ENCODE data around the gene MYB.
A peak's percentile ranks its signal among the peaks of the same experiment; 100 is the strongest.
"Not testable (repeated sequence)": the region's sequence is repeated elsewhere in the genome, so short reads cannot be mapped to it uniquely, and the experiment has no call there.

The MYB gene

DNA sequence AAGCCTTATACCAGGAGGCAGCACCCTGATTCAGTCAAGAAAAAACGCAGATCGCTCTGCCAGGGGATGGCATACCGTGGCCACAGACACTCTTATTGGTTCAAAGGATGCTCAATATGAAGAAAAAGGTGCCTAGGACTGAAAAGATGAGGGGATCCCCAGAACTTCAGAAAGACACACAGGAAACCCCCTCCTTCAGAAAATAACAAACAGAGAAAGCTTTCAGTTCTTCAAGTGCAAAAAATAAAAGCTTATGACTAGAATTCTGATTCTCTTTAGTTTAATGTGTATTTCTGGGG lies 17.7 kb upstream of the MYB start:
- DNase-seq (ENCODE audit: low read depth in 1 of 2, low spot score in 1 of 2): peak in 1 of 2 donors; percentile 11

DNA sequence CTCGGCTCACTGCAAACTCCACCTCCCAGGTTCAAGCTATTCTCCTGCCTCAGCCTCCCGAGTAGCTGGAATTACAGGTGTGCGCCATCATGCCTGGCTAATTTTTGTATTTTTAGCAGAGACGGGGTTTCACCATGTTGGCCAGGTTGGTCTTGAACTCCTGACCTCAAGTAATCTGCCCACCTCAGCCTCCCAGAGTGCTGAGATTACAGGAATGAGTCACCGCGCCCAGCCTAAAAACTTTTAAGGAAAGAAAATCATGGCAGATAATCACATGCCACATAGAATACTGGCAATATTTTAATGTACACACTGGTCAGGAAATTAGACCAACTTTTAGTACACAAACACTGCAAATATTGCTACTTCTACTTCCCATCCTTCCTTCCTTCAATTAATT lies 16.7 kb upstream of the MYB start:
- DNase-seq (ENCODE audit: low read depth in 1 of 2, low spot score in 1 of 2): not testable (repeated sequence)

DNA sequence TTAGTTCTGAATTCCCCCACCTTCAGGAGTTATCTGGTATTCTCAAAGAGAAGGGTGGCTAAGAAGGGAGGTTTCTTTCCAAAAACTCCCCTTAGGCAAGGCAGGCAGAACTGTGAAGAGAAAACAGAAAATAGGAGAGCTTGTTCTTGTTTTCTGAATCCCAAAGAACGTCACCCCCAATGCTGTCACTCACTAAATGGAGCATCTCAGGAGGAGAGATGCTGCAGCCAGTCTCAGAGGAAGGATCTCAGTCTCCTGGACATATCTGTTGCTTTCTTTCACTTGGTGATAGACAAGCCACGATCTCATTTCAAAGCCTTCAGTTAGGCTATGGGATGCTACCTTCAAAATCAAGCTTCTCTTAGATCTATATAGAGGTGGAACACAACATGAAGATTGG lies 16.1 kb upstream of the MYB start:
- DNase-seq (ENCODE audit: low read depth in 1 of 2, low spot score in 1 of 2): no peak

DNA sequence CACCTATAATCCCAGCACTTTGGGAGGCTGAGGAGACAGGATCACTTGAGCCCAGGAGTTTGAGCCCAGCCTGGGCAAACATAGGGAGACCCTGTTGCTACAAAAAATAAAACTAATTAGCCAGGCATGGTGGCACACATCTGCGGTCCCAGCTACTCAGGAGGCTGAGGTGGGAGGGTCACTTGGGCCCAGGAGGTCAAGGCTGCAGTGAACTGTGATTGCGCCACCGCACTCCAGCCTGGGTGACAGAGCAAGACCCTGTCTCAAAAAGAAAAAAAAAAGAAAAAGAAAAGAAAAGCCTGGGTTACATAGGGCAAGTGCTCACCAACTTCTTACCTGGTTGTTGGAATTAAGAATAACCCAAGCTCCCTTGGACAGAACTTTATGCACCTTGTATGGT lies 14.6 kb upstream of the MYB start:
- DNase-seq (ENCODE audit: low read depth in 1 of 2, low spot score in 1 of 2): no peak

DNA sequence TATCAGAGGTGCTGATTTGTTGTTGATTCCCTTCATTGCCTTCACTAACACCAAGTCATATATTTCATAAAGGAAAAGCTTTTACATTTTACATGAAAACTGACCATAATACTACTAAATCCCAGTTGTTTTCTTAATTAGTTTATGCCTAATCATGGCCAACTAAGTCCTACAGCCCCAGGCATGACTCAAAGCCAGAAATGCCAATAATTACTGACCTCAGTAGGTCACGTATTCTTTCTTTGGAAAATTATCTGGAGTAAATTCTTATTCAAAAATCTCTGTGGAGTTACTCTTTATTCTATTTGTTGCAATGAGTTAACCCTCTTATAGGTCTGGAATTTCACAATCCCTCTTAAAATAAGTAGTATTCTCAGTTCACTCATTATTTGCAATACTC lies 13.5 kb upstream of the MYB start:
- DNase-seq (ENCODE audit: low read depth in 1 of 2, low spot score in 1 of 2): no peak

DNA sequence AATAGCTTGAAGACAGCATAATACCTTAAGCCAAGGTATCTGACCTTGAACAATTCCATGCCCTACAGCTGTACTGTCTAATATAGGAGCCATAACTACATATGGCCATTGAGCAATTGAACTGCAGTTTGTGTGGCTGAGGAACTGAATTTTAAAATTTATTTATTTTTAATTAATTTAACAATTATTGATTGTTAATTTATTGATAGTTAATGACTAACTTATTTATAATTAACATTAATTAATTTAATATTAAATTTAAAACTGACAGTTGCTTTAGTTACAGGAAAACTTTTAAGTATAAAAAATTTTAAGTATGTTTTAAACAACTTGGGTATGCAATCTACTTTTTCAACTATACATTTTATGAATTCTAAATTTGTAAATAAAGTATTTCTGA lies 12.3 kb upstream of the MYB start:
- no peak for DNase-seq (ENCODE audit: low read depth in 1 of 2, low spot score in 1 of 2)

DNA sequence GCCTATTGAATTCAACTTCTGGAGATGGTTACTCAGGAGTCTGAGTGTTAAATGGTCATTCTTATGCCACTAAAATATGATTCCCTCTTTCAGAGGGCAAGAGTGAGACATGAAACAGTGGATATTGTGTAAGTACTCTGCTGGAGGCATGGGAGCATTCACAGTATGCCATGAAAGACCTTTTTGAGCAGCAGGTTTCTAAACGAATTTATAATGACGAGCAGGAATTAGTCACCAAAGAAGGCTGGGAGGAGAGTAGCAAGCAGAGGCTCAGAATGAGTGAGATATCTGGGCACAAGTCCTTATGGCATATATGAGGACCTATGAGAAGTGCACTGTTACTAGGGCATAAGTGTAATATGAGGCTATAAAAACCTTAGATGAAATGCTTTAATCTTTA lies 10.9 kb upstream of the MYB start:
- DNase-seq (ENCODE audit: low read depth in 1 of 2, low spot score in 1 of 2): no peak

DNA sequence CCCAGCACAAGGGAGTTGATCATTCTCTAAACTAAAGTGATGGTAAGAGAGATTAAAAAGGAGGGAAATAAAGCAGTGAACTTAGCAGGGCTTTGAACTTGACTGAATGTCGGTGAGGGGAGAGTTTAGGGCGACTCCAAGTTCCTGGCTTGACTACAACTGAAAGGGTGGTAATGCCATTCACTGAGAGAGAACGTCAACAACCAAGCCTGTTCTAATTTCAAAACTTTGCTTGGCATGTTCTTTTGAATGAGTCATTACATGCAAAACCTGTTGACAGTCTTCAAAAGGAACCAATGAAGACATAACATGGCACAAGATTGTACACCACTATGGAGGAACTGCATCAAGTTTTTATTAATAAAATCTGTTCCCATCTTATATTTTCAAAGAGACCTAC lies 10.3 kb upstream of the MYB start:
- no peak for DNase-seq (ENCODE audit: low read depth in 1 of 2, low spot score in 1 of 2)

DNA sequence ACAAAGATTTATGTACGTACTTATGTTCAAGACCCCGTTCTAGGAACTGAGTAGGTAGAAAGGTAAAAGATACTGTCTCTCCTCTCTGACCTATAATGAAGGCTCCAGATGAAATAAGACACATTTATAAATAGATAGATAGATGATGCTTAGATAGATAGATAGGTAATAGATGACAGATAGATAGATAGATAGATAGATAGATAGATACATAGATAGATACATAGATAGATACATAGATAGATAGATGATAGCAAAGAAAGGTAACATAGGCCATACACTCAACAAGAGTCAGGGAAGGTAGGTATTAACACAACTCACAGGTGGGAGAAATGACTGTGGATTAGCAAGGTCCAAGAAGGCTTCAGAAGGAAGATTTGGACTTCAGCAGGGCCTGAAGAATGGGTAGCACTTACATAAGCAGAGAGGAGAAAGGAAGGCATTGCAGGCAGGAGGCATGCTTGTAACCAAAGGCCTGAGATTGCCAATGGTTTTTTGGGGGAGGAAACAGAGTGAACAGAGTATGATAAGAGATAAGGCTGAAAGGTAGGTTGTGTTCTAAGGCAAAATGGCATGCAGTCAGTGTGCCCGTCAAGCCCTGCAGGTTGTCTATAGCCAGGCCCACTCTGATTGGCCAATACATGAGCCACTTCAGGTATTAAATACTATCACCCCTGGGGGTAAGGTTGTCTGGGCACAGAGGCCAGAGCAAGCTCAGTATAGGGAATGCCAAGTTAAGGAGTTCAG lies 7.7 kb upstream of the MYB start:
- no peak for DNase-seq (ENCODE audit: low read depth in 1 of 2, low spot score in 1 of 2)

DNA sequence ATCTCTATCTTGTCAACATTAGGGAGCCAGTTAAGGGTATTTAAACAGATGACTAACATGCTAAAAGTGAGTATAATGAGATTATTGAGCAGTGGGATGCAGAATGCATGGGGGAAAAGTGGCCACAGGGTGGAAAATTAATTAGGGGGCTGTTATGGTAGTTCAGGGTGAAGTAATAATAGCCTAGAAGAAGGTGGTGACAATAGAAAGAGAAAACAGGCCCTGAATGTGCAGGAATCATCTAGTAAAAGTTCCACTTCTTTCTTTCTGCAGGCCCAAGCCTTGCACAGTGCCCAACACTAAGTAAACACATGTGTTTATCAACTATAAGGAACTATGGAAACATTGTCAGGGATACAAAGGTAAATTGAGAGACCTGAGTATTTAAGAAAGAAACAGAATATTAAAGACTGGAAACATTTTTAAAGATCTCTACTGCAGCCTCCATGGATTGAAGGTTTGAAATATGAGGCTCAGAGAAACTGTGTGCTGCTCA lies 7.1 kb upstream of the MYB start:
- no peak for DNase-seq (ENCODE audit: low read depth in 1 of 2, low spot score in 1 of 2)

DNA sequence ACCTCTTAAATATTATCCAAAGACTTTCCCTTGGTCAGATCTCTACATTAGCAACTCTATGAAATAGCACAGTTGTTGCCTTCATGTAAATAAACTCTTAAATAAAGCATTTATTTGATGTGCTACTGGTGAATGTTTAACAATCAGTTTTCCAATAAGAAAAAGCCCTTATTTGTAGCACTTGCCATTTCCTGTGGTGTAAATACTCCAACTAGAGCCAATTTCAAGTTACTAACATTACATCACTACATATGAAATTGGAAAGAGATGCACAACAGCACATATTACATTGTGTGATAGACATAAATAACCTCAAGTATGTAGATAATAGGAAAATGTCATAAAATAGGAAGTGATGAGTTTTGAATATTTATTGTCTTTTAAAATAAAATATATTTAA lies 5.0 kb upstream of the MYB start:
- DNase-seq (ENCODE audit: low read depth in 1 of 2, low spot score in 1 of 2): no peak

DNA sequence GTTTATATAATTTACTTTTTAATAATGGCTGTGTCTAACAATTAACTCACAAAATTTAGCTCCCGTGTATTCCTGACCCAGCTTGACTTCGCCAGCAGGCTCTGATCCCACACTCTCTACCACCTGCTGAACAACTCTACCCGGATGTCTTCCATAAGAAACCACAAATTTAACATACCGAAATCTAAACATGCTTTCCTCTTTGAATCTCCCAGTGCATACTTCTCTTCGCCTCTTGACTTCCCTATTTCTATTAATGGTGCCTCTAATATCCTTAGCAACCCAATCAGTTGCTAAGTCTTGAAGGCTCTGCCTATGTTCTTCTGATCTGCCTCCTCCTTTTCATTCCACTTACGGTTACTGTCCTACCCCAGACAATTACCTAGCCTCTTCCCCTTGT lies 4.6 kb upstream of the MYB start:
- no peak for DNase-seq (ENCODE audit: low read depth in 1 of 2, low spot score in 1 of 2)

DNA sequence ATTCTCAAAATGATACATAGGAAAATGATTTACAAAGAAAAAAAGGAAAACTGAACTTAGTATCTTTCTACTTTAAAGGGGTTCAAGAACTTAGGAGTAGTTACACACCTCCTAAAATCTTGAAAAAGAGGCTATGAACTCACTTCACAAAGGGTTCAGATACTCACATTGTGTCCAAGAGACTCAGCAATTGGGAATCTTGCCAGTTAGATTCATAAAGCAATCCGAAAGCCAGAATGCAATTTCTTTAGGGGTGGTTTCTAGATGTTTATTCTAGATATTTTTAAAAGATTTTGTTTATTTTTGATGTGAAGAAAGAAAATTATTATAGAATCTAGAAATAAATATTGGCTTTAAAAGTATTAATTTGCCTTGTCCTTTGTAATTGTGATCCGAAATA lies 1.7 kb upstream of the MYB start:
- no peak for DNase-seq (ENCODE audit: low read depth in 1 of 2, low spot score in 1 of 2)

DNA sequence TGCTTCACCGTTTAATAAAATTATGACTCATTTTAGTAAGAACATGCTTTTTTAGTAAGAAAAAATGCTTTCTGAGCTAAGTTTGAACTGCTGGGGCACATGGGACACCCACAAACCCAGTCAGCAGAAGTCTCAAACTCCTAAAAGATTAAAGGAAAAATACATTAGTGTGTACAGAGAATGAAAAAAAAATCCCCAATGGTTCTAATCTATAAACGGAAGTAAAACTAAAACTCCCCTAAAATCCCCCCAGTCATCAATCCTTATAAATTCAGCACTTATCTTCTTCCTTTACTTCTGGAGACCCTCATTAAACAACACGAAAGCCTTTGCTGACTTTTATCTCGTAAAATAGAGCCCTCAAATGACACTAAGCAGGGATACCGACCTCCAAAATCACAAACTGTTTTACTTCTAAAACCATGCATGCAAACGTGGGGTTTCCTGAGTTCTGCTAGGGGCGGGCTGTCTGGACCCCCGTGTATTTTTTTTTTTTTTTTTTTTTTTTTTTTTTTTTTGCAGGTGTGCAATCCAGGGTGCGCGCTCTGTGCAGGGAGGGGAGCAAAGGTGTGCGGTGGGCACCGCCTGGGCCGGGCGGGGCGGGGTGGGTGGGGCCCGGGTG lies 1.1 kb upstream of the MYB start:
- DNase-seq (ENCODE audit: low read depth in 1 of 2, low spot score in 1 of 2): no peak

DNA sequence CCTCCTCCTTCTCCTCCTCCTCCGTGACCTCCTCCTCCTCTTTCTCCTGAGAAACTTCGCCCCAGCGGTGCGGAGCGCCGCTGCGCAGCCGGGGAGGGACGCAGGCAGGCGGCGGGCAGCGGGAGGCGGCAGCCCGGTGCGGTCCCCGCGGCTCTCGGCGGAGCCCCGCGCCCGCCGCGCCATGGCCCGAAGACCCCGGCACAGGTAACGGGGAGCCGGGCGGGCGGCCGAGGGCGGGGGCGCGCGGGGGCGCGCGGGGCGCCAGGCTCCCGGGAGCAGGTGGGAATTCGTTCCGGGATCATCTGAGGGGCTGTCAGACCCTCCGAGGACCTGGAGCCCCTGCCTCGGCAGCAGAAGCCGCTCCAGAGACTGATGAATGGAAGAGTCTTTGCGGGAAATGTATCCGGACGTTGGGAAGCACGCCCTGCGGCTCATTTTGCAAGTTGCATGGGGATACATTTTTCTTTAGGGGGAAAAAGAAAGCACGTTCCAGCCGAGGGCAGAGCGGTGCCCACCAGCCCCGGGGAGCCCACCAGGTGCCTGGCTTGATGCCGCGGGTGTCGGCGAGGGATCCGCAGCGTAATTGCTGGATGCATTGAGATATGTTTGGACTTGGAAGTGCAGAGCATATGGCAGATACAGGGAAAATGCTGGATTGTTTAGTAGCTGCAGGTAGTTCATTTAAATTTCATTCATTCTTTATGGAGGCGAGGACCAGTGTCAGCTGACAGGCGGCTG lies 394 bp downstream of the MYB start:
- DNase-seq (ENCODE audit: low read depth in 1 of 2, low spot score in 1 of 2): no peak

DNA sequence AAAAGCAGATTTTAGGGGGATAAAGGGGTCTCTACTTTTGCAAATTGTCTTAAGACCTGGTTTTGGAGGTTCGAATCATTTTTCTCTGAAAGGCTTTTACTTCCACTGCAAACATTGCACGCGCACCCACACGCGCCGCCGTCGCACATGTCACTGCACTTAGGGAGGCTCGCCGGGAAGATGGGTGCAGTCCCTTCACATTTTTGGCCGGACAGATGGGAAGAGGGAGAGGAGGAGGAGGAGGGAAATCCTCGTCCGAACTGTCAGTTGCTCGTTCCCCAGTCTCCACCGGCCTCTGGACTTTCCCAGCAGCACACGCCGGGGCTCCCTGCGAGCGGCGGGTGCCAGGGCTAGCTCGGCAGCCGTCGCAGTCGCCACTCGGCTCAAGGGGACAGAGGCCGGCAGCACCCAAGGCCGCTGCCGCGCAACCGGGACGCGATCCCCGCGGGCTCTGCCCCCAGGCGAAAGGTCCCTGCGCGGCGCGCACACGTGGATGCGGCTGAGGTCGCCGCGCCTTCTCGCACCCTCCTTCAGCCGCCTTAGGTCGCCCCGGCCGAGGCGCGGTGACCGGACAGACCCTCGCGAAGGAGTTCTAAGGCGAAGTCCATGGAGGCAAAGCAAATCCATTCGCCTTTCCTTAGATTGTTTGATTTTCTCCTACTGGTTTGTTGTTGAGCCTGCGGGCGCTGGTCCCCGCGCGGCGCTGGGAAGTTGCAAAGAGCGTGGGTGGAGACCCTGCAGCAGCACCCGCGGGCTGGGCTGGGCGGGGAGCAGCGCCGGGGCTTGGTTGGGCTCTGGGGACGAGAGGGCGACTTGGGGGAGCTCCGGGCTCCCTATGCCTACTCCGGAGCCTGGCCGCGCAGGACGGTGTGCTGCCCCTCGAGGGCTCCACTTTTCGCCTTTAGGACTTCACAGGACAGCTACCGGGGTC lies 1.2 kb downstream of the MYB start:
- peak in 1 of 2 donors; percentile 9 for DNase-seq (ENCODE audit: low read depth in 1 of 2, low spot score in 1 of 2)

DNA sequence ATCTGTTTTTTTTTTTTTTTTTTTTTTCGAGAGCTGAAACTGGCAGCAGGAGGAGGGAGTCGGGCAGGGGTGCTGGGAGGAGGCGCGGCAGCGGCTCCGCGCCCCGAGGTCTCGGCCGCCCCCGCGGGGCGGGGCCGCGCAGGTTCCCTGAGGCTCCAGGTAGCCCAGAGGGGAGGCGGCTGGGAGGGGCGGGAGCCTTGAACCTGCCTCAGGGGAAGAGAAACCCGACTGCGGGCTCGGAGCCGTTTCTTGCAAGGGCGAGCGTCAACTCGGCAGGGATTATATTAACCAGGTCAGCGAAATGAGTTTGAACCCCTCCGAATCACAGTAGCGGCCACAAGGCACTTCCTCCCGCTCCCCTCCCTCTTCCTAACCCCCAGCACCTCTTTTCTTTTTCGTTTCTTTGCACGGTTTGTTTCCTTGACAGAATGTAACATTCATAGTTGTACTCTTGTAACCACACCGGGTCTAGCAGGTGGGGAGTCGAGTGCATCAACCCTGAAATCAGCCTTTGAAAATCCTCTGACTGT lies 2.0 kb downstream of the MYB start:
- peak; percentile 37 to 63 for DNase-seq (ENCODE audit: low read depth in 1 of 2, low spot score in 1 of 2)

DNA sequence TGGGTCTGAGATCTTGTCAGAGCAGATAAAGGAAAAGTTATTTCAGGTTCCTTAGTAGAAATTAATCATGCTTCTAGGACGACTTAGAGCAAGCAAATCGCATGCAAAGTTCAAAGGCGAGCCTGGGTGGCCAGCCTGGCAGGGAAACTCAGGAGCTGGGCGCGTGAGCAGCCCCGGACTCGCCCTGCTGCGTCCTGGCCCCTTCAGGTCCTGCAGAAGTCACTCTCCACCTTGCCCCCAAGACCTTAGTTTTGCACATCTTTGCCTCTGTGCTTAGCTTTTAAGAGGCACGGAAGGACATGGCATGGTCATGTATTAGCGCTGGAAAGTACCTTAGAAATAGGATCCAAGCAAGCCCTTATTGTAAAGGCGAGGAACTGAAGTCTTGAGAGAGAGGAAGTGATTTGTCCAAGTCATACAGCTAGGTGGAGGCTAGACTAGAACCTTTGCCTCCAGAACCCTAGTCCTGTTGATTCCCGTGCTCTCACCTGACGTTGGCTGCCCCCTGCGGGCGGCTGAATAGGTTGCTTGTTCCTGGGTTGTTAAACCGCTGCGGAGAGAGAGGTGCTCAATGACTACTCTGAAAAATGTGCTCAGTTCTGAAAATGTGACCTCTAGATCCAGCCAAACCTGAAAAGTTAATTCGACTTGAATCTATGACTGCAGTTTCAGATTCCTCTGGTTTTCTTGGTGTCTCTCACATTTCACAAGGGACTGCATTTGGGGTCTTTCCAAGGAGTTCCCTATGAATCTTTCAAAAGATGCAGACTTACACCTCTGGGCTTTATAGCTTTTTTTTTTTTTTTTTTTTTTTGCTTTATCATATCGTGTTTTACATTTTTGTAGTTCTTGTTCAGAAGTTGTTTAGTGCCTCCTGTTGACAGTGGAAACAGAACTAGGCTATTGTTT lies 2.7 kb downstream of the MYB start:
- DNase-seq (ENCODE audit: low read depth in 1 of 2, low spot score in 1 of 2): peak; percentile 58 to 65

DNA sequence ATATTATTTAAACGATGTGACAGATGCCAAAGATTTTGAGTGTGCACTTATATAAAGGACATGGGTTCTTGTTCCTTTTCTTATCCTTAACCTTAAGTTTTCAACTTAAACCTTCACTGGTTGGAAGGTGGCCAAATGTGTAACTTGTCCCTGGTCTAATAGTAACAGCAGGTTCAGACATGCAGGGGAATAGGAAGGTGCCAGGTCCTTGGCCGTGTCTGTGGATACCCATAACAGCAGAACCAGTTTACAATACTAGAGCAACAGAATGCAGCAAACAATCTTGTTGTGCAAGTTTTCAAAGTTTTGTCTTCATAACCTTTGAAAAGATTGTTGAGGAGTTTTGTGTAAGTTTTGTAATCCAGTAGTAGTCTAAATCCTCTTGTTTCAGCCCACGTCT lies 4.4 kb downstream of the MYB start:
- DNase-seq (ENCODE audit: low read depth in 1 of 2, low spot score in 1 of 2): no peak

DNA sequence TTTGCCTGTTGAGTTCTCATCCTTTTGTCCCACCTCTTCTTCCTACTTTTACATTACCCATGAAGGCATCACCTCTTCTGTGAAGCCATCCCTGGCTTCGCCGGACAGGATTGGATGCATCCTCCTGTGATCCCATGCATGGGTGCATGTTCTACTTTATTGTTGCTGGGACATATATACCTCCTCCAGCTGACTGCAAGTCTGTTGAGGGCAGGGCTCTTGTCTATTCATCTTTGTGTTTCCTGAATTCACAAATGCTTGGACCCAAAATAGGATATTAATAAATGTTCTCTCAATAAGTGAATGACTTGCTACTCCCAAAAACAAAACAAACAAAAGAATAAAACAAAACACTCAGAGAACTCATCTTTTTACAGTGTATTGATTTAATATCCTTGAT lies 5.1 kb downstream of the MYB start:
- no peak for DNase-seq (ENCODE audit: low read depth in 1 of 2, low spot score in 1 of 2)

All from stimulated activated CD4-positive, alpha-beta T cell treated with anti-CD3 and anti-CD28 coated beads, Interleukin-15, amount 100 ng/mL, for 1 hour (primary cell).